BLaER1 (cell line): Measurements from ENCODE around the gene CNTN5.
A peak's percentile ranks its signal among the peaks of the same experiment; 100 is the strongest.
"Not testable (repeated sequence)": the region's sequence is repeated elsewhere in the genome, so short reads cannot be mapped to it uniquely, and the experiment has no call there.

Source experiments
- H3K27ac ChIP-seq: shearing (Covaris generic); formaldehyde crosslinking; 2 replicates; pipeline ENCODE4 v1.8.1; 2022
- H3K27me3 ChIP-seq: shearing (Covaris generic); formaldehyde crosslinking; 2 replicates; pipeline ENCODE4 v1.8.1; 2022
- H3K36me3 ChIP-seq: shearing (Covaris generic); formaldehyde crosslinking; 2 replicates; pipeline ENCODE4 v1.8.1; 2022
- H3K4me1 ChIP-seq: shearing (Covaris generic); formaldehyde crosslinking; 2 replicates; pipeline ENCODE4 v1.8.1; 2022
- H3K4me2 ChIP-seq: shearing (Covaris generic); formaldehyde crosslinking; 2 replicates; pipeline ENCODE4 v1.8.1; 2022
- H3K4me3 ChIP-seq: shearing (Covaris generic); formaldehyde crosslinking; 2 replicates; pipeline ENCODE4 v1.8.1; 2022
- H3K9ac ChIP-seq: shearing (Covaris generic); formaldehyde crosslinking; 2 replicates; pipeline ENCODE4 v1.8.1; 2022
- H3K9me3 ChIP-seq: shearing (Covaris generic); formaldehyde crosslinking; 2 replicates; pipeline ENCODE4 v1.8.1; 2022
- H4K20me1 ChIP-seq: shearing (Covaris generic); formaldehyde crosslinking; 2 replicates; pipeline ENCODE4 v1.8.1; 2022
- Cebpa-rat ChIP-seq: shearing (Covaris generic); IDR thresholded peaks from 2 replicates; pipeline ENCODE4 v1.8.1; 2022

The CNTN5 gene

DNA sequence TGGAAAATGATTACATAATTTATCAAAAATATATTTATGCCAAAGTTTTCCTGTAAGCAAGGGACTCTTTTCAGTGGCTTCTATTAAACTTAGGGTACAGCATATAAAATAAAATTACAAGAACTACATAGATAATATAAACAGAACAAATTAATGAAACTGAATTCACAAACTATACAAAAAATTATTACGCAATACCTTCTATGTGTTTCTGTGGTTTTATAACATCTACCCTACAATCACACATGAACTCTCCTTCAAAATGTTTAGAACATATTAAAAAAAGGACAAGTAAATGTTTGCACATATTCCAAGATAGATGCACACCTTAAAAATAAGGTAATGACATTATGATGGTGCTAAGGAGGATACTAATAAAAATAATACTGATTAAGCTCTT lies 235.9 kb downstream of the CNTN5 start:
- no peak overlapping the region for H3K9ac ChIP-seq
- H4K20me1 ChIP-seq, result no peaks in the 10 kb centered on the region
- H3K27ac ChIP-seq, result no peak overlapping the region
- H3K4me2 ChIP-seq, result no peak overlapping the region
- no peaks in the 10 kb centered on the region for H3K36me3 ChIP-seq
- no peak overlapping the region for H3K4me3 ChIP-seq
- peak; percentile 80; the same call in 1 of the 2 replicates for TF ChIP-seq Cebpa-rat
- H3K9me3 ChIP-seq, result no peaks in the 10 kb centered on the region
- H3K4me1 ChIP-seq, result no peaks in the 10 kb centered on the region
- H3K27me3 ChIP-seq, result no peaks in the 10 kb centered on the region

DNA sequence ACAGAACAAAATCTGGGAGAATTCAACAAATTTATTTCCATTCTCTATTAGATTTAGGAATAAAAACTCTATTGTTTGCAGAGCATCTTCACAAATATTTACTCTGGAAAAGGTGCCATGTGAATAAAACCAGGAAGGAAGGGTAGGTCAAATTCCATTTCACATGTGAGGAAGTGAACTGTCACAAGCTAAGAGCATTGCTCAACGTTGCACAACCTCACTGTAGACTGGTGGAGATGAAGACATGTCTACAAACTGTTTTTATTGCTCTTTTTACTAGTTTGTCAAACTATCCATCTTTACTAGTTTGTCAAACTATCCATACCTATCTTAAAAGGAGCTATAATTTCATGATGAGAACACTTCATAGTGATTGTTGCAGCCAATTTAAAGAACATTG lies 236.4 kb downstream of the CNTN5 start:
- Histone ChIP-seq H3K9me3 (no peaks in the 10 kb centered on the region), H3K4me1 (no peaks in the 10 kb centered on the region), H3K4me2 (no peak overlapping the region), H3K4me3 (no peak overlapping the region), H3K36me3 (no peaks in the 10 kb centered on the region), H3K27ac (no peak overlapping the region), H3K9ac (no peak overlapping the region), H3K27me3 (no peaks in the 10 kb centered on the region), H4K20me1 (no peaks in the 10 kb centered on the region)
- no peak for TF ChIP-seq Cebpa-rat

DNA sequence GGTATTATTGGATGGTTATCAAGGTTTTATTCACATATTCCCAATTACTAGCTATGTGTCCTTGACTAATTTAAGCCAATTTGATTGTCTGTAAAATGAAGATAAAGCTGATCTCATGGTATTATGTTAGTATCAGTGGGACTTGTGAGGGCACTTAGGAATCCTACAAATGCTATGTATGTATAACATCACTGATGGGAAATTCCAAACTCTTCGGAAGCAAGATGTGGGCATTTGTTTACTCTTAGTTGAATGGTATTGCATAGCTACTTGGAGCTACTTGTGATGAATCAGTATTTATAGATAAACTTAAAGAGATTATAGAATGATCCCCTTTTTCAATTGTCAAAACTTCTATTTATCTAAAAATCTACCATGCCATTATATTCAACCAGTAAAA lies 239.9 kb downstream of the CNTN5 start:
- Histone ChIP-seq H3K9ac (no peak overlapping the region), H3K4me1 (no peaks in the 10 kb centered on the region), H3K27me3 (no peaks in the 10 kb centered on the region), H3K4me3 (no peak overlapping the region), H3K27ac (no peak overlapping the region), H3K36me3 (no peaks in the 10 kb centered on the region), H3K9me3 (no peaks in the 10 kb centered on the region), H3K4me2 (no peak overlapping the region), H4K20me1 (no peaks in the 10 kb centered on the region)
- no peak for TF ChIP-seq Cebpa-rat

DNA sequence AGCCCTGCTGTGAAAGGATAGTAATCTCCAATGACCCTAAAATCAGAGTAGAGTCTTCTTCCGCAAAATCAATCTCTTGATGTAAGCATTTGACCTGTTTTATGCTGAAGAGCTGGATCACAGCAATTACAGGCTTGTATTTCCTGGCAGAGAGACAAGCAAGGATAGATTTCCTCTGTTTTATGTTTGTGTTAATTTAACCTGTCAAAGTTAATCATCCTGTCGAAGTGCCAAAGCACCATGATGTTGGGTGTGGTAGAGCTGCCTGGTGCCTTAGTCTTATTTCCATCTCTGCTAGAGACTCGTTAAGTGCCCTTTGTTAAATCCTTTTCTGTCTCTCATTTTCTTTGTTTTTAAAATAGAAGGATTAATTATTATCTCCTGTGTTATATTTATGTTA lies 248.1 kb downstream of the CNTN5 start:
- H3K27me3 ChIP-seq, result no peaks in the 10 kb centered on the region
- no peak overlapping the region for H3K4me3 ChIP-seq
- H3K4me1 ChIP-seq, result no peaks in the 10 kb centered on the region
- no peak for TF ChIP-seq Cebpa-rat
- no peaks in the 10 kb centered on the region for H3K36me3 ChIP-seq
- H3K9ac ChIP-seq, result no peak overlapping the region
- no peak overlapping the region for H3K4me2 ChIP-seq
- no peaks in the 10 kb centered on the region for H3K9me3 ChIP-seq
- no peak overlapping the region for H3K27ac ChIP-seq
- no peaks in the 10 kb centered on the region for H4K20me1 ChIP-seq

DNA sequence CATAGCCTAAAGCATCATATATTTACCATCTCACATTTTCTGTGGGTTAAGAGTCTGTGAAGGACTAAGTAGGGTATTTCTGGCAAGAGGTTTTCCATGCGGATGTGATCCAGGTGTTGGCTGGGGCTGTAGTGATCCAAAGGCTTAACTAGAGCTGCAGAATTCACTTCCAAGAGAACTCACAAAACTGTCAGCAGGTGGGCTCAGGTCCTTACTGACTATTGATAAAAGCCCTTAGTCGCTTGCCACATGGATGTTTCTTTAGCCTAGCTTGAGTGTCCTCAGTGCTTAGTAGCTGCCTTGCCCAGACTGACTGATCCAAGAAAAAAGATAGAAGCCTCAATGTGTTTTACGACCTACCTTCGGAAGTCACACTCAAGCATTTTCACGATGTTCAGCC lies 250.8 kb downstream of the CNTN5 start:
- no peak overlapping the region for H3K27ac ChIP-seq
- TF ChIP-seq Cebpa-rat, result no peak
- no peaks in the 10 kb centered on the region for H4K20me1 ChIP-seq
- H3K36me3 ChIP-seq, result no peaks in the 10 kb centered on the region
- H3K27me3 ChIP-seq, result no peaks in the 10 kb centered on the region
- H3K9ac ChIP-seq, result no peak overlapping the region
- H3K4me1 ChIP-seq, result peaks cover 12% of the 10 kb centered on the region
- no peaks in the 10 kb centered on the region for H3K9me3 ChIP-seq
- no peak overlapping the region for H3K4me2 ChIP-seq
- H3K4me3 ChIP-seq, result no peak overlapping the region

DNA sequence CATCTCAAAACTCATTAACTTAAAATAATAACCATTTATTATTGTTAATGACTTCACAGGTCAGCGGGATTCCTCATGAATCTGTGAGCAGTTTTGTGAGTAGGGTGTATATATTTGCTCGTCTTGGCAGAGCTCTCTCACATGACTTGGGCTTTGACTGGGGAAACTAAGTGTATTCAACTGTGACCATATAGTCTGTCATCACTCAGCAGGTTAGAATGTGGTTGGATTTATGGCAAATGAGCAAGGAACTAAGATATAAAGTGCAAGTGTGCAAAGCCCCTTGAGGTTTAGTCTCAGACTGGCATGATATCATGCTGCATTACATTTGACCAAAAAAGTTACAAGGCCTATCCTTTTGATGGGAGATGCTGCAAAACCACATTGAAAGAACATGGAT lies 254.8 kb downstream of the CNTN5 start:
- H3K9ac ChIP-seq, result no peak overlapping the region
- peaks cover 26% of the 10 kb centered on the region for H3K4me1 ChIP-seq
- no peaks in the 10 kb centered on the region for H3K36me3 ChIP-seq
- no peaks in the 10 kb centered on the region for H4K20me1 ChIP-seq
- no peak for TF ChIP-seq Cebpa-rat
- H3K27me3 ChIP-seq, result no peaks in the 10 kb centered on the region
- H3K9me3 ChIP-seq, result no peaks in the 10 kb centered on the region
- no peak overlapping the region for H3K4me3 ChIP-seq
- H3K27ac ChIP-seq, result no peak overlapping the region
- peak overlapping the region; percentile 42 for H3K4me2 ChIP-seq

DNA sequence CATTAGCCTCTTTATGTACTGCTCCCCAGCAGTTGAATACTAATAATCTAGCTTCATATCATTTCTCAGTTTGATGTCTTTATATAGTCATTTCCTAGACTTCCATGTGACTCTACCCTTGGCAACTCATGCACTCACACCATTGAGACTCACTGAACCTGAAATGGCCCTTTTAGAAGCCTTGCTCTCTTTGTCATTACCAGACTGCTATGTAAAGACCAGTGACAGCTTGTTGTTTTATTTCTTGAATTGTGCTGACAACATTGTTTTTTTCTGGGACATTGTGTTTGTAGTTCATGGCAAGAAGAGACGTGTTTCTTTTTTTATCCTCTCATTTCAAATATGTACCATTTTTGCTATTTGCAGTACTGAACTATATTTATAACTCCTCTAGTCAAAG lies 256.5 kb downstream of the CNTN5 start:
- H3K9ac ChIP-seq, result no peak overlapping the region
- peak overlapping the region; percentile 64 for H3K4me2 ChIP-seq
- H3K36me3 ChIP-seq, result no peaks in the 10 kb centered on the region
- H3K27me3 ChIP-seq, result no peaks in the 10 kb centered on the region
- no peaks in the 10 kb centered on the region for H4K20me1 ChIP-seq
- H3K4me1 ChIP-seq, result peaks cover 26% of the 10 kb centered on the region
- no peaks in the 10 kb centered on the region for H3K9me3 ChIP-seq
- no peak overlapping the region for H3K4me3 ChIP-seq
- no peak for TF ChIP-seq Cebpa-rat
- H3K27ac ChIP-seq, result no peak overlapping the region

DNA sequence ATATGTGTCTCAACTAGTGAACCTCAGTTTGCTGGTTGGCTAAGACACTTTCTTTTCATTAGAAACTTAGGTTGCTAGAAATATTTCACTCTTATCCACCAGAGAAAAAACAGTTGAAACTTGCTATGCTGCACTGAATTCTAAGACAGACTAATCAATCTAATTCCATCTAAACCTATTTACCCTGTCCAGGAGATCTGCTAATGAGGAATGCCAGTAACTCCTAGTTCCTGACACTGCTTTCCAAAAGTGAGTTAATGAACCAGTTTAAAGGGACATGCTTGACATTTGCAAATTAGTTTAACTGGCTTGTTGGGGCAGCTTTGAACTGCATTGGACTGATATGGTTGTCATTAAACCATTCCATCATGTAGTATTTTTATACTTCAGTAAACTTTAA lies 258.5 kb downstream of the CNTN5 start:
- Histone ChIP-seq H3K9me3 (no peaks in the 10 kb centered on the region), H3K27me3 (no peaks in the 10 kb centered on the region), H3K4me3 (no peak overlapping the region), H3K27ac (no peak overlapping the region), H3K36me3 (no peaks in the 10 kb centered on the region), H3K4me2 (no peak overlapping the region), H4K20me1 (no peaks in the 10 kb centered on the region), H3K4me1 (peaks cover 26% of the 10 kb centered on the region), H3K9ac (no peak overlapping the region)
- no peak for TF ChIP-seq Cebpa-rat

DNA sequence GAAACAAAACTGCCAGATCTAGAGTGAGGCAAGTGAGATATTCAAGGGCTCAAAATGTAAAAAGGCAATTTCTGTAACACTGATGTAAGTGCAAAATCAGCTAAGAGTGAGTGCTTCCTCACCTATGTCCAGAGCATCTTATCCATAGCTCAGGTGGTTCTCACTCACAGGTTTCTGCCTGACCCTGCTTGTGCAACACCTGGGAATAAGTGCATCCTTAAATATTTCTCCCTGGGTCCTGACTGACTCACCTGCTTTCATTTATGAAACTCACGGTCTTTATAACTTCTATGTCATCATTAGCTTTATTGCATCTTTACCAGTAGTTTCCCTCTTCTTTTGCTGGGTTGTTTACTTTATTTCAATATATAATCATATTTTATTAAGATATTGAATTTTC lies 260.6 kb downstream of the CNTN5 start:
- H4K20me1 ChIP-seq, result no peaks in the 10 kb centered on the region
- H3K4me3 ChIP-seq, result no peak overlapping the region
- no peak overlapping the region for H3K27ac ChIP-seq
- no peak overlapping the region for H3K4me2 ChIP-seq
- H3K4me1 ChIP-seq, result peaks cover 15% of the 10 kb centered on the region
- H3K27me3 ChIP-seq, result no peaks in the 10 kb centered on the region
- H3K9ac ChIP-seq, result no peak overlapping the region
- no peak for TF ChIP-seq Cebpa-rat
- no peaks in the 10 kb centered on the region for H3K36me3 ChIP-seq
- H3K9me3 ChIP-seq, result no peaks in the 10 kb centered on the region

DNA sequence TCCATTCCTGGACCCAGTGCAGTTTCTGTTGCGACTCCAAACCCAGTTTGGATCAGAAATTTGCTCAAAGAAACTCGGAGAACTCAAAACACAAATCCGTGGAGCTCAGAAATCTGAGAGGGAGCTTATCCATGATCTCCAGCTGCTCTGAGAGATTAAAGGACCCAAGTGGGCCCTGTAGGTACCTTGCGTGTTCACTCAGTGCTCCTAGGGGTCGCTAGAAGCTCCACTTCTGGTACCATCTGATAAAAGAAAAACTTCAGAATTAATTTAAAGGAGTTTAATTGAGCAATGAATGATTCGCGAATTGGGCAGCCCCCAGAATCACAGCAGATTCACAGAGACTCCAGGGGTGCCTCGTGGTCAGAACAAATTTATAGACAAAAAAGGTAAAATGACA lies 277.2 kb downstream of the CNTN5 start:
- not testable (repeated sequence) for H3K36me3 ChIP-seq, H3K9ac ChIP-seq, H3K4me1 ChIP-seq, H3K27ac ChIP-seq, H3K9me3 ChIP-seq, H3K4me2 ChIP-seq, H4K20me1 ChIP-seq, H3K27me3 ChIP-seq, H3K4me3 ChIP-seq

DNA sequence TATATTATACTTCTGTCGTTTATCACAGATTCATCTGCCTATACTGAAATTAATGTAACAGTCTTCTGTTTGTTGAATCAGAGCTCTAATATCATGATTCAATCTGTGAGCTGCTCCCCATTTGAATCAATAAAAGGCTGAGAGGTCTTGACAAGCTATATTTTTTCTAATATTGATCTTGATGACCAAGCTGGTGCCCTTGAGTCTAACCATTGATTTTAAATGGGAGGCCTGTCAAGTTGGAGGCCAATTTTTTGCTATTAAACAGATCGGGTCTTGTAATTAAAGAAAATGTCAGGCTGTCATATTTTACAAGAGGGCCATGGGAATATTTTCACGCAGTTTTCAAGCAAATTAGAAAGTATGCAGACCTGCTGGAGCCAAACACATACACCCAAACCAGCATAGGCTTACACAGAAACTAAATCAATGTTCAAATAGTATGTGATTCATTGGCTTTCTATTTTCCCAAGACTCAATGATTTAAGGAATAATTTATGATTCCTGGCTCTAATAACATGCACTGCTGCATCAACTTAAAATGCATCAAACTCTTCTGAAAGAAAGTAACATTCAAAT lies 286.9 kb downstream of the CNTN5 start:
- no peaks in the 10 kb centered on the region for H4K20me1 ChIP-seq
- H3K9me3 ChIP-seq, result no peaks in the 10 kb centered on the region
- no peaks in the 10 kb centered on the region for H3K36me3 ChIP-seq
- no peak overlapping the region for H3K9ac ChIP-seq
- no peaks in the 10 kb centered on the region for H3K4me1 ChIP-seq
- no peak overlapping the region for H3K4me3 ChIP-seq
- no peak overlapping the region for H3K27ac ChIP-seq
- TF ChIP-seq Cebpa-rat, result no peak
- no peaks in the 10 kb centered on the region for H3K27me3 ChIP-seq
- no peak overlapping the region for H3K4me2 ChIP-seq
